Keratinocyte (primary cell): ENCODE results near the gene STRADA. TPM values are rescaled to one million over a fixed set of nuclear protein-coding genes. Genes with fewer than 3 reads are reported as not detected.

Source experiments
- DNase-seq: peaks from one replicate; pipeline ENCODE4 v3.0.0-alpha.2; 2011; ENCODE audit warnings: low read depth, missing footprints, low spot score
- FAIRE-seq: peaks from 2 replicates; lab custom pipeline; 2011; peaks lifted over from hg19 to GRCh38; lab: Jason Lieb, UNC
- H2AFZ ChIP-seq: 2 replicates; pipeline ENCODE4 v1.6.0; 2012; ENCODE audit warnings: low read length, control low read depth, inconsistent platforms; ENCODE audit not compliant: control insufficient read depth
- H3K27ac ChIP-seq: 2 replicates; pipeline ENCODE4 v1.5.1; 2011; ENCODE audit warnings: low read length; ENCODE audit not compliant: control insufficient read depth, insufficient read depth
- H3K27me3 ChIP-seq: 3 replicates; pipeline ENCODE4 v1.6.0; 2011; ENCODE audit warnings: low read length; ENCODE audit not compliant: control insufficient read depth, insufficient read depth; ENCODE audit errors: extremely low read depth
- H3K36me3 ChIP-seq, 2 experiments: 2 replicates in 1 of 2; 3 replicates in 1 of 2; pipeline ENCODE4 v1.5.1; 2011; ENCODE audit warnings: low read length in 2 of 2, mild to moderate bottlenecking in 1 of 2; ENCODE audit not compliant: control insufficient read depth in 2 of 2, insufficient read depth in 2 of 2; ENCODE audit errors: extremely low read depth in 1 of 2
- H3K4me1 ChIP-seq: 3 replicates; pipeline ENCODE4 v1.5.1; 2011; ENCODE audit warnings: low read length; ENCODE audit not compliant: control insufficient read depth, insufficient read depth; ENCODE audit errors: extremely low read depth
- H3K4me2 ChIP-seq: 3 replicates; pipeline ENCODE4 v1.6.0; 2011; ENCODE audit warnings: low read depth, low read length; ENCODE audit not compliant: control insufficient read depth, insufficient read depth; ENCODE audit errors: extremely low read depth
- H3K4me3 ChIP-seq, 3 experiments: fragments of 200-600 bp in 1 of 3; sonication (generic) in 1 of 3; 2 replicates in 2 of 3; 3 replicates in 1 of 3; pipeline ENCODE4 v1.5.1; 2011 to 2016; ENCODE audit warnings: low read length in 3 of 3, mild to moderate bottlenecking in 3 of 3, control low read depth in 2 of 3, inconsistent platforms in 1 of 3, low read depth in 1 of 3, mixed read lengths in 1 of 3, mixed run types in 1 of 3, moderate library complexity in 1 of 3; ENCODE audit not compliant: control insufficient read depth in 2 of 3, insufficient read depth in 2 of 3; ENCODE audit errors: extremely low read depth in 1 of 3
- H3K79me2 ChIP-seq: 2 replicates; pipeline ENCODE4 v1.6.0; 2012; ENCODE audit warnings: low read length; ENCODE audit not compliant: control insufficient read depth, insufficient read depth
- H3K9ac ChIP-seq: 3 replicates; pipeline ENCODE4 v1.6.0; 2011; ENCODE audit warnings: low read length; ENCODE audit not compliant: control insufficient read depth, insufficient read depth; ENCODE audit errors: extremely low read depth
- H3K9me1 ChIP-seq: 3 replicates; pipeline ENCODE4 v1.6.0; 2011; ENCODE audit warnings: low read length; ENCODE audit not compliant: control insufficient read depth, insufficient read depth; ENCODE audit errors: extremely low read depth
- H3K9me3 ChIP-seq: 2 replicates; pipeline ENCODE4 v1.5.1; 2012; ENCODE audit warnings: low read depth, low read length; ENCODE audit not compliant: control insufficient read depth
- H4K20me1 ChIP-seq: 3 replicates; pipeline ENCODE4 v1.6.0; 2011; ENCODE audit warnings: low read length; ENCODE audit not compliant: control insufficient read depth, insufficient read depth; ENCODE audit errors: extremely low read depth
- CTCF ChIP-seq, 3 experiments: IDR thresholded peaks in 1 of 3; conservative IDR thresholded peaks in 1 of 3; optimal IDR thresholded peaks in 1 of 3; 2 replicates in 2 of 3; 3 replicates in 1 of 3; pipeline versions ENCODE3 to v1.5.1; 2011; ENCODE audit warnings: low read length in 3 of 3, mild to moderate bottlenecking in 3 of 3, moderate library complexity in 2 of 3, control low read depth in 1 of 3, inconsistent platforms in 1 of 3; ENCODE audit not compliant: insufficient read depth in 2 of 3; ENCODE audit errors: extremely low read depth in 1 of 3
- EZH2 ChIP-seq: IDR thresholded peaks from one replicate; pipeline ENCODE4 v1.6.1; 2012; ENCODE audit warnings: inconsistent platforms, mild to moderate bottlenecking, low read length, moderate library complexity
- dilution Hi-C: fragments of 300-500 bp; cut with MboI; formaldehyde crosslinking; loops from one replicate; pipeline ENCODE4 v1.7.0; 2020; ENCODE audit warnings: low sequenced_read_pairs; ENCODE audit not compliant: extremely low pct_ligation_motif_present
- polyA plus RNA-seq, 5 experiments: library from polyadenylated mRNA; depleted of rRNA in 3 of 5; stranded (reverse) in 3 of 5; stranded (forward) in 1 of 5; unstranded in 1 of 5; fragments of >200 nt; gene quantifications; 1 replicate in 1 of 5; 2 replicates in 3 of 5; 3 replicates in 1 of 5; pipeline versions ENCODE4 v1.2.1 to v1.2.3, GENCODE V29; 2011 to 2012; ENCODE audit warnings: missing spikeins in 2 of 5, low read depth in 1 of 5, low replicate concordance in 1 of 5

STRADA gene
- polyA plus RNA-seq, 1 donor (not counting 4 experiments of a cell fraction or from before 2014, with no cell fraction given), result 25.9 TPM

GRCh38 chr17:63685041-63685440, 56.6 kb downstream of the STRADA start:
- H3K27ac ChIP-seq, result no peak overlapping the region
- no peak for TF ChIP-seq CTCF (optimal IDR thresholded peaks at IDR 0.05 in 1 of 3, IDR thresholded peaks at IDR 0.05 in 1 of 3, conservative IDR thresholded peaks at IDR 0.05 in 1 of 3; ENCODE audit: extremely low read depth in 1 of 3, insufficient read depth in 2 of 3, low read length in 3 of 3)
- TF ChIP-seq EZH2, result no peak
- H3K4me1 ChIP-seq, result no peaks in the 10 kb centered on the region
- H3K4me2 ChIP-seq, result no peak overlapping the region
- DNase-seq (no peak), FAIRE-seq (no peak)
- no peaks in the 10 kb centered on the region for H3K9me3 ChIP-seq
- no peak overlapping the region for H3K4me3 ChIP-seq
- H2AFZ ChIP-seq, result no peak overlapping the region
- H4K20me1 ChIP-seq, result no peaks in the 10 kb centered on the region
- no peaks in the 10 kb centered on the region for H3K9me1 ChIP-seq
- H3K27me3 ChIP-seq, result no peaks in the 10 kb centered on the region
- dilution Hi-C loops, result no loop called here
- H3K9ac ChIP-seq, result no peak overlapping the region
- peaks cover 7 to 19% of the 10 kb centered on the region in 2 experiments for H3K36me3 ChIP-seq
- H3K79me2 ChIP-seq, result no peaks in the 10 kb centered on the region

- DNase-seq, result no peak
- no peak overlapping the region for H3K4me2 ChIP-seq
- dilution Hi-C loops, result no loop called here
- no peak for FAIRE-seq
- no peaks in the 10 kb centered on the region for H3K4me1 ChIP-seq
- H4K20me1 ChIP-seq, result no peaks in the 10 kb centered on the region
- H3K4me3 ChIP-seq, result no peak overlapping the region
- no peak overlapping the region for H3K9ac ChIP-seq
- peaks cover 4 to 7% of the 10 kb centered on the region in 2 experiments for H3K36me3 ChIP-seq
- no peaks in the 10 kb centered on the region for H3K27me3 ChIP-seq
- H3K79me2 ChIP-seq, result no peaks in the 10 kb centered on the region
- TF ChIP-seq EZH2 (no peak), CTCF (optimal IDR thresholded peaks at IDR 0.05 in 1 of 3, IDR thresholded peaks at IDR 0.05 in 1 of 3, conservative IDR thresholded peaks at IDR 0.05 in 1 of 3; ENCODE audit: extremely low read depth in 1 of 3, insufficient read depth in 2 of 3, low read length in 3 of 3) (no peak)
- H2AFZ ChIP-seq, result no peak overlapping the region
- H3K27ac ChIP-seq, result no peak overlapping the region
- no peaks in the 10 kb centered on the region for H3K9me1 ChIP-seq
- H3K9me3 ChIP-seq, result no peaks in the 10 kb centered on the region
These were observed 58.6 kb downstream of the STRADA start for GRCh38 chr17:63682981-63683380.
